Ascending aorta (tissue), 2 donors: Measurements from ENCODE around the gene ME1. TPM values are rescaled to one million over a fixed set of nuclear protein-coding genes. Genes with fewer than 3 reads are reported as not detected.
"Not testable (repeated sequence)": the region's sequence is repeated elsewhere in the genome, so short reads cannot be mapped to it uniquely, and the experiment has no call there.

Experiments used
- DNase-seq, 2 donors: peaks; one replicate each; pipeline ENCODE4 v3.0.0-alpha.2; 2019; ENCODE audit warnings: low spot score in 2 of 2
- H3K27ac ChIP-seq, 2 donors: fragments of 200-600 bp; sonication (generic); one replicate each; pipeline ENCODE4 v1.5.1; 2016 to 2017; ENCODE audit warnings: mild to moderate bottlenecking in 1 of 2
- H3K27me3 ChIP-seq: fragments of 200-600 bp; sonication (generic); one replicate; pipeline ENCODE4 v1.5.1; 2017
- H3K36me3 ChIP-seq, 2 donors: fragments of 200-600 bp; sonication (generic); one replicate each; pipeline ENCODE4 v1.5.1; 2016
- H3K4me1 ChIP-seq, 2 donors: fragments of 200-600 bp; sonication (generic); one replicate each; pipeline ENCODE4 v1.5.1; 2016 to 2017; ENCODE audit warnings: mild to moderate bottlenecking in 1 of 2
- H3K4me3 ChIP-seq, 2 donors: fragments of 200-600 bp; sonication (generic); one replicate each; pipeline ENCODE4 v1.5.1; 2016 to 2017; ENCODE audit warnings: mild to moderate bottlenecking in 1 of 2
- H3K9me3 ChIP-seq, 2 donors: fragments of 200-600 bp; sonication (generic); one replicate each; pipeline ENCODE4 v1.5.1; 2016
- intact Hi-C: fragments of 100-400 bp; cut with DNase I; formaldehyde crosslinking; loops from one replicate; pipeline ENCODE4 v1.15.1; 2023
- total RNA-seq: library from RNA; depleted of rRNA; stranded (reverse); fragments of >200 nt; gene quantifications from one replicate; pipeline ENCODE4 v1.1.0, GENCODE V29; 2016
- TF ChIP-seq, protein P1 (sequence below), 3 experiments: fragments of 200-600 bp in 2 of 3; fragments of 450-650 bp in 1 of 3; sonication (generic) in 2 of 3; IDR thresholded peaks; one replicate each; pipeline ENCODE4 v1.5.1; 2016 to 2019; ENCODE audit warnings: antibody characterized with exemption in 3 of 3, mild to moderate bottlenecking in 1 of 3, moderate library complexity in 1 of 3

The ME1 gene
- total RNA-seq, 1 donor from 2014 or later: 8.4 TPM

GRCh38 chr6:83308833-83309232 lies 122.0 kb downstream of the ME1 start:
- intact Hi-C loops: no loop called here
- H3K9me3 ChIP-seq: no peaks in the 10 kb centered on the region
- TF ChIP-seq, protein P1, sequence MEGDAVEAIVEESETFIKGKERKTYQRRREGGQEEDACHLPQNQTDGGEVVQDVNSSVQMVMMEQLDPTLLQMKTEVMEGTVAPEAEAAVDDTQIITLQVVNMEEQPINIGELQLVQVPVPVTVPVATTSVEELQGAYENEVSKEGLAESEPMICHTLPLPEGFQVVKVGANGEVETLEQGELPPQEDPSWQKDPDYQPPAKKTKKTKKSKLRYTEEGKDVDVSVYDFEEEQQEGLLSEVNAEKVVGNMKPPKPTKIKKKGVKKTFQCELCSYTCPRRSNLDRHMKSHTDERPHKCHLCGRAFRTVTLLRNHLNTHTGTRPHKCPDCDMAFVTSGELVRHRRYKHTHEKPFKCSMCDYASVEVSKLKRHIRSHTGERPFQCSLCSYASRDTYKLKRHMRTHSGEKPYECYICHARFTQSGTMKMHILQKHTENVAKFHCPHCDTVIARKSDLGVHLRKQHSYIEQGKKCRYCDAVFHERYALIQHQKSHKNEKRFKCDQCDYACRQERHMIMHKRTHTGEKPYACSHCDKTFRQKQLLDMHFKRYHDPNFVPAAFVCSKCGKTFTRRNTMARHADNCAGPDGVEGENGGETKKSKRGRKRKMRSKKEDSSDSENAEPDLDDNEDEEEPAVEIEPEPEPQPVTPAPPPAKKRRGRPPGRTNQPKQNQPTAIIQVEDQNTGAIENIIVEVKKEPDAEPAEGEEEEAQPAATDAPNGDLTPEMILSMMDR (IDR thresholded peaks at IDR 0.05): no peak

GRCh38 chr6:83307849-83308248 lies 123.0 kb downstream of the ME1 start:
- DNase-seq: no peak
- Histone ChIP-seq H3K4me3 (no peak overlapping the region), H3K9me3 (no peaks in the 10 kb centered on the region), H3K4me1 (no peaks in the 10 kb centered on the region), H3K27ac (no peak overlapping the region), H3K36me3 (no peaks in the 10 kb centered on the region), H3K27me3 (no peaks in the 10 kb centered on the region)
- intact Hi-C loops: no loop called here
- TF ChIP-seq, protein P1 (IDR thresholded peaks at IDR 0.05): no peak

More at GRCh38 chr6:83308833-83309232, 122.0 kb downstream of the ME1 start:
- no peak overlapping the region for H3K27ac ChIP-seq
- DNase-seq: no peak
- H3K36me3 ChIP-seq: no peaks in the 10 kb centered on the region
- no peaks in the 10 kb centered on the region for H3K4me1 ChIP-seq
- no peak overlapping the region for H3K4me3 ChIP-seq
- no peaks in the 10 kb centered on the region for H3K27me3 ChIP-seq

- Histone ChIP-seq H3K27ac (no peak overlapping the region), H3K36me3 (no peaks in the 10 kb centered on the region), H3K9me3 (no peaks in the 10 kb centered on the region), H3K4me3 (no peak overlapping the region), H3K27me3 (no peaks in the 10 kb centered on the region), H3K4me1 (no peaks in the 10 kb centered on the region)
- no peak for DNase-seq
- TF ChIP-seq, protein P1 (IDR thresholded peaks at IDR 0.05): no peak
- intact Hi-C loops: no loop called here
Observed at GRCh38 chr6:83303426-83303825, 127.4 kb downstream of the ME1 start.

DNA sequence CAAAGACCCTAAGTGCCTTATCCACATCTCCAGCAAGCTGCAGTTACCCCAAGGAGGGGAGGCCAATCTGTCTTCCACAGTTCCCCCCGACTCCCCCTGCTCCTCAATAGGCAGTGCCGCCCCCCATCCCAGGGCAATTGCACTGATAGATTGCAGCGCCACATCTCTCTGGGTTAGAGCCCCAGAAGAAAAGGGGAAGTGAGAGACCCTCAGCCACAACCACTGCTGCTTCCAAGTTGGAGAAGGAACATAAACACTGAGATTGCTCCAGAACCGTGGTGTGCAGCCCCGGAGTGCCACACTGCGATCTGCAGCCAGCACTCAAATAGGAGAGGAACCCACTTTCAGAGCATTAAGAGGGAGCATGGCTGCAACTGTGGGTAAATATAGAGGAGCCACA lies 136.2 kb downstream of the ME1 start:
- Histone ChIP-seq H3K27me3 (no peaks in the 10 kb centered on the region), H3K9me3 (peaks cover 0 to 9% of the 10 kb centered on the region in 2 donors), H3K27ac (no peak overlapping the region), H3K4me3 (no peak overlapping the region), H3K36me3 (no peaks in the 10 kb centered on the region), H3K4me1 (no peaks in the 10 kb centered on the region)
- DNase-seq: no peak
- TF ChIP-seq, protein P1 (IDR thresholded peaks at IDR 0.05): no peak
- intact Hi-C loops: no loop called here

DNA sequence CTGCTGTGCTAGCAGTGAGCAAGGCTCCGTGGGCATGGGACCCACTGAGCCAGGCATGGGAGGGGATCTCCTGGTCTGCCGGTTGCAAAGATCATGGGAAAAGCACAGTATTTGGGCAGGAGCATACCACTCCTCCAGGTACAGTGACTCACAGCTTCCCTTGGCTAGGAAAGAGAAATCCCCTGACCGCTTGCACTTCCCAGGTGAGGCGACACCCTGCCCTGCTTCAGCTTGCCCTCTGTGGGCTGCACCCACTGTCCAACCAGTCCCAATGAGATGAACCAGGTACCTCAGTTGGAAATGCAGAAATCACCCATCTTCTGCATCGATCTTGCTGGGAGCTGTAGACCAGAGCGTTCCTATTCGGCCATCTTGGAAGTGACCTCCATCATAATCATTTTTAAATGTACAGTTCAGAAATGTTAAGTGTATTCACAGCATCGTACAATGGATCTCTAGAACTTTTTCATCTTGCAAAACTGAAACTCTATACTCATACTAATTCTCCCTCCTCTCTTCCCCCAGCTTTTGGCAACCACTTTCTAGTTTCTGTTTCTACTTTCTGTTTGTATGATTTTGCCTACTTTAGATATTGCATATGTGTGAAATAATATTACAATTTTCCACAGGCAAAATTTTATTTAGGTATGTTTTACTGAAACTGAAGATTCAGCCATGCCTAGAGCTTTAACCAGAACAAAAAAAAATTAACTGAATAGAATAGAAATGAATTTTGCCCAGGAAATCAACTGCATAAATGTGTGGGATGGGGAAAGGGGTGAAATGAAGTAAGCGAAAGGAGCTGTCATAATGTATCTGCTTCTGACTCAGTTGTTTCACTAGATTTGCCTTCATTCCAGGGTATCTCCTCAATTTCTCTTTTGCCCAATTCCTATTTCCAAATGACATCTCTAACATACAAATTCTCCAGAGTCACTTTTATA lies 137.7 kb downstream of the ME1 start:
- no peak overlapping the region for H3K4me3 ChIP-seq
- TF ChIP-seq, protein P1 (IDR thresholded peaks at IDR 0.05): no peak
- no peak overlapping the region for H3K27ac ChIP-seq
- no peak for DNase-seq
- H3K27me3 ChIP-seq: no peaks in the 10 kb centered on the region
- H3K36me3 ChIP-seq: no peaks in the 10 kb centered on the region
- intact Hi-C loops: no loop called here
- no peaks in the 10 kb centered on the region for H3K4me1 ChIP-seq
- H3K9me3 ChIP-seq: peaks cover 0 to 9% of the 10 kb centered on the region in 2 donors

- DNase-seq, H3K9me3 ChIP-seq, H3K27ac ChIP-seq, H3K4me3 ChIP-seq, H3K36me3 ChIP-seq, intact Hi-C loops, H3K4me1 ChIP-seq, H3K27me3 ChIP-seq: not testable (repeated sequence)
Observed at GRCh38 chr6:83287298-83287697, 143.6 kb downstream of the ME1 start.
